HG03439 (cell line): ENCODE results near the gene PCSK4.
"Not testable (repeated sequence)": the region's sequence is repeated elsewhere in the genome, so short reads cannot be mapped to it uniquely, and the experiment has no call there.

Experiments used
- ATAC-seq: cut with Tn5 transposase; IDR thresholded peaks from one replicate; pipeline ENCODE4 v1.9.1; 2021; ENCODE audit warnings: mild to moderate bottlenecking, moderate library complexity; ENCODE audit not compliant: unreplicated experiment

The PCSK4 gene

GRCh38 chr19:1505991-1506881 lies 16.1 kb upstream of the PCSK4 start:
- ATAC-seq, result no peak

DNA sequence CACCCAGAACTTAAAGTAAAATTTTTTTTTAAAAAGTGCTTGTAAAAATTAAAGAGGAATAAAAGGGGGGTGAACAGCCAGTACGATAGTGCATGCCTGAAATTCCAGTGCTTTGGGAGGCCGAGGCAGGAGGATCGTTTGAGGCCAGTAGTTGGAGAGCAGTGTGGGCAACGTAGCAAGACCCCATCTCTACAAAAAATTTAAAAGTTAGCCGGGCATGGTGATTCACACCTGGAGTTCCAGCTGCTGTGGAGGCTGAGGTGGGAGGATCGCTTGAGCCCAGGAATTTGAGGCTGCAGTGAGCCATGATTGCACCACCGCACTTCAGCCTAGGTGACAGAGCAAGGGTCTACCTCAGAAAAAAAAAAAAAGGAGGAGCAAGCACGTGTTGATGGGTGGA lies 14.9 kb upstream of the PCSK4 start:
- no peak for ATAC-seq

GRCh38 chr19:1503925-1504773 lies 14.0 kb upstream of the PCSK4 start:
- no peak for ATAC-seq

GRCh38 chr19:1503089-1503924 lies 13.2 kb upstream of the PCSK4 start:
- no peak for ATAC-seq

GRCh38 chr19:1502433-1503088 lies 12.4 kb upstream of the PCSK4 start:
- ATAC-seq, result no peak

DNA sequence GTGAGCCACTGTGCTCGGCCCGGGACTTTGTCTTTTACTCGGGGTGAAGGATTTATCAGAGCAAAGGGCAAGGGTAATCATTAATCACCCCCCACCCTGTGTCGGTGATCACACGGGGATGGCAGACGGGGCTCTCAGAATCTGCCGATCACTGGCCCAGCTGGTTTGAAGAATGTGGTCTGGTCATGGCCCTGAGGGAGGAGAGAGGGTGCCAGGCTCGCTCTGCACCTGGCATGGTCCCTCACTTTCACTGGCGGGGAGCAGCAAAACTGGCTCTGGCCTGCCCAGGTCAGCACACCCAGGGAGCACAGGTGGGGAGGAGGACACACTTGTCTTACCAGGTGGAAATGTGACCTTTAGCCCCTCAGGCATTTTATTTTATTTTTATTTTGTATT lies 11.0 kb upstream of the PCSK4 start:
- ATAC-seq, result no peak

DNA sequence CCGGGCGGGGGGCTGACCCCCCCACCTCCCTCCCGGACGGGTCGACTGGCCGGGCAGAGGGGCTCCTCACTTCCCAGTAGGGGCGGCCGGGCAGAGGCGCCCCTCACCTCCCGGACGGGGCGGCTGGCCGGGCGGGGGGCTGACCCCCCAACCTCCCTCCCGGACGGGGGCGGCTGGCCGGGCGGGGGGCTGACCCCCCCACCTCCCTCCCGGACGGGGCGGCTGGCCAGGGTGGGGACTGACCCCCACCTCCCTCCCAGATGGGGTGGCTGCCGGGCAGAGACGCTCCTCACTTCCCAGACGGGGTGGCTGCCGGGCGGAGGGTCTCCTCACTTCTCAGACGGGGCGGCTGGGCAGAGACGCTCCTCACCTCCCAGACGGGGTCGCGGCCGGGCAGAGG lies 9.1 kb upstream of the PCSK4 start:
- not testable (repeated sequence) for ATAC-seq

DNA sequence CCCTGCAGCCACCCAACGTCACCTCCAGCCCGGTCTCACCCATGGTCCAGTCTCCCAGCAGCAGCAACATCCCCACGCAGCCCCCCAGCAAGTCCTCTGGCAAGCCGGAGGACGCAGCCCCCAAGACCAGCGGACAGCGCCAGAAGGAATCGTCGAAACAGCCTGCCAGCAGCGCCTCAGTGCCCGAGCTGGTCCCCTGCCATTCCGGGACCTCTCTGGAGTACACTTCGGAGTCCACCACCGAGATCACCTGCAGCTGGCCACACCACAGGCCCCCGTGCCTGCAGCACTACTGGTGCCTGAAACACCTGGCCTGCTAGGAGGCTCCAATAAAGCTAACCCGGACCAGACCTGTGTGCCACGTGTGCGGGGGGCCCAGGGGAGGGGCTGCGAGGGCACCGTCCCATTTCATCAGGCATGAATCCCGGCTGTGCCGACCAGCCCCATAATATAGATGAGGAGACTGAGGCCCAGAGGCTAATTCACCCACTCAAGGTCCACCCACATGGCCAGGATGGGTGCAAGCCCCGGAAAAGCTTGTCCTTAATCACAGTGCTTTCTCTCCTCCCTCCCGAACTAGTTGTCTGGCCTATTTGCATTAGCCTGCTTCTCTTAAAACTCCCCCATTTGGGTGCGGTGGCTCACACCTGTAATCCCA lies 7.6 kb upstream of the PCSK4 start:
- no peak for ATAC-seq

- no peak for ATAC-seq
Observed at GRCh38 chr19:1496714-1497577, 6.8 kb upstream of the PCSK4 start.

GRCh38 chr19:1495799-1496713 lies 5.9 kb upstream of the PCSK4 start:
- ATAC-seq, result no peak

DNA sequence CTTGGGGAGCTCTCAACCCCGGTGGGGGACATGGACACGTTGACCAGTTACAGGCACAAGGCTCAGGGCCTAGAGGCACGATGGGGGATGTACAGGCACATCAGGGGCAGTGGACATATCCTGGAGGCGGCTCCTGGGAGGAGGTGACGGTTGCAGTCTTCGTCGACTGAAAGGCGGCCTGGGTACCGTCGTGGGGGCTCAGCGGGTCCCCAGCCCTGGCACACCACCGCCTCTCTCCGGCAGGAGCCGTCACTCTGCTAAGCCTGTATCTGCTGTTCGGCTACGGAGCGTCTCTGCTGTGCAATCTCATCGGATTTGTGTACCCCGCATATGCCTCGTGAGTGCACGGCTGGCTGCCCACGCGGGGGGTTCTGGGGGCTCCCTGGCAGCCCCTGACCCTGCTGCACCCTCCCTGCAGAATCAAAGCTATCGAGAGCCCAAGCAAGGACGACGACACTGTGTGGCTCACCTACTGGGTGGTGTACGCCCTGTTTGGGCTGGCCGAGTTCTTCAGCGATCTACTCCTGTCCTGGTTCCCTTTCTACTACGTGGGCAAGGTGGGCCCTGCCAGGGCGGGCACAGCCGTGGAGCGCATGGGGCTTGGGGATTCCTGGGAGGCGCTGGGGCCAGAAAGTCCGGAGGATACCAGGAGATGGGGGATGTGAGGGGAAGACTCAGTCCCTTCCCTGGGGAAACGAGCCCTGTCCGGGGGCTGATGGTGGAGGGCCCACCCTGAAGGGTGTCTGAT lies 5.1 kb upstream of the PCSK4 start:
- ATAC-seq, result no peak

GRCh38 chr19:1494115-1494815 lies 4.1 kb upstream of the PCSK4 start:
- ATAC-seq, result no peak

GRCh38 chr19:1492474-1493006 lies 2.4 kb upstream of the PCSK4 start:
- no peak for ATAC-seq

- ATAC-seq, result no peak
Observed at GRCh38 chr19:1491849-1492170, 1.7 kb upstream of the PCSK4 start.

- ATAC-seq, result no peak
Observed at GRCh38 chr19:1491114-1491848, 1.1 kb upstream of the PCSK4 start, which contains the start of gene REEP6. TSS of gene REEP6 (plus strand) at chr19:1491181. CDS start at chr19:1491270, 89 bp downstream.
